ENCODE data around the gene MYO5A.

DNA sequence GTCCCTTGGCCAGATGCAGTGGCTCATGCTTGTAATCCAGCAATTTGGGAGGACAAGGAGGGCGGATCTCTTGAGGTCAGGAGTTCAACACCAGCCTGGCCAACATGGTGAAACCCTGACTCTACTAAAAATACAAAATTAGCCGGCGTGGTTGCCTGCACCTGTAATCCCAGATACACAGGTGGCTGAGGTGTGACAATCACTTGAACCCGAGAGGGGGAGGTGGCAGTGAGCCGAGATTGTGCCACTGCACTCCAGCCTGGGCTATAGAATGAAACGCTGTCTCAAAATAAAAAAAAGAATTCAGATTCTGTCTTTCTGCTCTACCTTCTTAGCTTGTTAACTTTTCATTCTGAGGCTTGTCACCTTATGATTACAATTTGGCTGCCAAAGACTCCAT, 22.1 kb downstream of the MYO5A start:
- TF ChIP-seq POLR2A (IDR thresholded peaks at IDR 0.05; ENCODE audit: low read depth, low read length) (no peak), POLR2AphosphoS5 (IDR thresholded peaks at IDR 0.05; ENCODE audit: low read depth, low read length) (no peak), TAF1 (IDR thresholded peaks at IDR 0.05; ENCODE audit: low read depth, low read length) (no peak)
